Measurements from ENCODE around the gene PDZRN4.

DNA sequence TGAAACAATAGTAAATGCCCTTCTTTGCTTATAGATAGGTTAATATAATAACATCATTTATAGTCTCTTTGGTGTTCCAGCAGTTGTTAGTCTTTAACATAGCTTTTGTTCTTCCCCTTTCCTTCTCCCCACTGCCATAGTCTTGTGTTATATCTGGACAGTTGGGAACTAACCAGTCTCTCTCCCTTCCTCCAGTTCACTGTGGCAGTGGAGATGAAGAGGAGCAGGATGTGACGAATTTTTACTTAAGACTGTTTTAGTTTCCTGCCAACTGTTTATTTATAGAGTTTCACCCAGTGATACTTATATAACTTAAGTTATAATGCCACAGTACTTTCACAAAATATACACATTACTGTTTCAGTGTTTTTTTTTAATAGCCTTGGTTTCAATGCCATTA, 277.4 kb downstream of the PDZRN4 start:
- TF ChIP-seq RARB (CRISPR knock-in tag; IDR thresholded peaks at IDR 0.05) (no peak), TSHZ2 (CRISPR knock-in tag; IDR thresholded peaks at IDR 0.05) (no peak), GLIS3 (CRISPR knock-in tag; IDR thresholded peaks at IDR 0.05) (no peak), SNAI2 (CRISPR knock-in tag; IDR thresholded peaks at IDR 0.05) (no peak)
- TF ChIP-seq, protein P1, sequence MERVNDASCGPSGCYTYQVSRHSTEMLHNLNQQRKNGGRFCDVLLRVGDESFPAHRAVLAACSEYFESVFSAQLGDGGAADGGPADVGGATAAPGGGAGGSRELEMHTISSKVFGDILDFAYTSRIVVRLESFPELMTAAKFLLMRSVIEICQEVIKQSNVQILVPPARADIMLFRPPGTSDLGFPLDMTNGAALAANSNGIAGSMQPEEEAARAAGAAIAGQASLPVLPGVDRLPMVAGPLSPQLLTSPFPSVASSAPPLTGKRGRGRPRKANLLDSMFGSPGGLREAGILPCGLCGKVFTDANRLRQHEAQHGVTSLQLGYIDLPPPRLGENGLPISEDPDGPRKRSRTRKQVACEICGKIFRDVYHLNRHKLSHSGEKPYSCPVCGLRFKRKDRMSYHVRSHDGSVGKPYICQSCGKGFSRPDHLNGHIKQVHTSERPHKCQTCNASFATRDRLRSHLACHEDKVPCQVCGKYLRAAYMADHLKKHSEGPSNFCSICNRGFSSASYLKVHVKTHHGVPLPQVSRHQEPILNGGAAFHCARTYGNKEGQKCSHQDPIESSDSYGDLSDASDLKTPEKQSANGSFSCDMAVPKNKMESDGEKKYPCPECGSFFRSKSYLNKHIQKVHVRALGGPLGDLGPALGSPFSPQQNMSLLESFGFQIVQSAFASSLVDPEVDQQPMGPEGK (CRISPR knock-in tag; IDR thresholded peaks at IDR 0.05; ENCODE audit: borderline replicate concordance), result no peak
